Measurements from ENCODE around the gene ZFP92. TPM values are rescaled to one million over a fixed set of nuclear protein-coding genes. Genes with fewer than 3 reads are reported as not detected.
"Not testable (repeated sequence)": the region's sequence is repeated elsewhere in the genome, so short reads cannot be mapped to it uniquely, and the experiment has no call there.

ZFP92 gene
- total RNA-seq, 1 donor from 2014 or later: 4.5 TPM

DNA sequence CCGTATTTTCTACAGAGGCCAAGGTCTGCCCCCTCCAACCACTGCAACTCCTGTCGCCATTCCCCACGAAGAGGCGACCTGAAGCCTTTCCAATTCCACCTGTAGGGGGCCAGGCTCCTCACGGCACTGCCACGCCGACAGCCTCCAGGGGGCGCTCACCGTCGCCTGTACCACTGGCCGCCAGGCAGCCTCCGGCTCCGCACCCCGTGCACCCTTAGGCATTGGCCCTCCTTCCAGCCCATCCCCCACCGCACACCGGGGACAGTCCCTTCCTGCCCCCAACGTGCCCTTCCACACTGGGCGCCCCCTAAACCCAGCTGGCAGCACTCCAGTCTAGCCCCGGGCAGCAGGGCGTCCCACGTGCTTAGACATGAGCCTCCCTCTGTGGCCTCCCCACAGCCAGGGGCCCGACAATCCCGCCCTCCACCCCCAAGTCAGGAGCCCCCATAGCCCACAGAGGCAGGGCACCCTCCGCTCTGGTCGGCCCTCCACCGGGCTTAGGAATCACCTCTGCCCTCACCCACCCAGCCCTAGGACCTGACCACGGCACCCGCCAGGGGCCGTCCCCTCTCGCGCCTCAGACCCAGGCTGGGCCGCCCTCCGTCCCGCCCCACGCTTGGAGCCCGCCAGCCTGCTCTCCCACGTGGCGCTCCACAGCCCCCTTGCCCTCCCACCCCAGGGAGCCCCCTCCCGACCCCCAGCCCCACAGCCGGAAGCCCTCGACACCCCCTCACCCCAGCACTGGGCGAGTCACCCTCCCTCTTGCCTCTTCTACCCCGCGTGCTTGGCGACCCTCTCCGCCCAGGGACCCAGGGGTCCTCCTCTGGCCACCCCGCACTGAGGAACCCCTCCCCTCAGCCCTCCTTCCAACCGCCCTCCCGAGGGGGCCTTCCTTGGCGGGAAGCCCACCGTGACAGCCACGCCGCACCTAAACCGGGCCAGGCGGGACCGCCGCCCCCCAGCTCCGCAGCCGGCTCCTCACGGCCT, 10.8 kb upstream of the ZFP92 start:
- Histone ChIP-seq H3K4me1 (no peaks in the 10 kb centered on the region), H3K9me3 (no peaks in the 10 kb centered on the region), H3K27ac (no peak overlapping the region), H3K27me3 (ENCODE audit: low read depth) (no peaks in the 10 kb centered on the region), H3K36me3 (no peaks in the 10 kb centered on the region), H3K4me3 (no peak overlapping the region)
- intact Hi-C loops (cut with DNase I): no loop called here
- TF ChIP-seq, protein P1, sequence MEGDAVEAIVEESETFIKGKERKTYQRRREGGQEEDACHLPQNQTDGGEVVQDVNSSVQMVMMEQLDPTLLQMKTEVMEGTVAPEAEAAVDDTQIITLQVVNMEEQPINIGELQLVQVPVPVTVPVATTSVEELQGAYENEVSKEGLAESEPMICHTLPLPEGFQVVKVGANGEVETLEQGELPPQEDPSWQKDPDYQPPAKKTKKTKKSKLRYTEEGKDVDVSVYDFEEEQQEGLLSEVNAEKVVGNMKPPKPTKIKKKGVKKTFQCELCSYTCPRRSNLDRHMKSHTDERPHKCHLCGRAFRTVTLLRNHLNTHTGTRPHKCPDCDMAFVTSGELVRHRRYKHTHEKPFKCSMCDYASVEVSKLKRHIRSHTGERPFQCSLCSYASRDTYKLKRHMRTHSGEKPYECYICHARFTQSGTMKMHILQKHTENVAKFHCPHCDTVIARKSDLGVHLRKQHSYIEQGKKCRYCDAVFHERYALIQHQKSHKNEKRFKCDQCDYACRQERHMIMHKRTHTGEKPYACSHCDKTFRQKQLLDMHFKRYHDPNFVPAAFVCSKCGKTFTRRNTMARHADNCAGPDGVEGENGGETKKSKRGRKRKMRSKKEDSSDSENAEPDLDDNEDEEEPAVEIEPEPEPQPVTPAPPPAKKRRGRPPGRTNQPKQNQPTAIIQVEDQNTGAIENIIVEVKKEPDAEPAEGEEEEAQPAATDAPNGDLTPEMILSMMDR (IDR thresholded peaks at IDR 0.05): peak; percentile 68
- peak; percentile 64 for DNase-seq
- peak; percentile 69 to 75 for ATAC-seq

DNA sequence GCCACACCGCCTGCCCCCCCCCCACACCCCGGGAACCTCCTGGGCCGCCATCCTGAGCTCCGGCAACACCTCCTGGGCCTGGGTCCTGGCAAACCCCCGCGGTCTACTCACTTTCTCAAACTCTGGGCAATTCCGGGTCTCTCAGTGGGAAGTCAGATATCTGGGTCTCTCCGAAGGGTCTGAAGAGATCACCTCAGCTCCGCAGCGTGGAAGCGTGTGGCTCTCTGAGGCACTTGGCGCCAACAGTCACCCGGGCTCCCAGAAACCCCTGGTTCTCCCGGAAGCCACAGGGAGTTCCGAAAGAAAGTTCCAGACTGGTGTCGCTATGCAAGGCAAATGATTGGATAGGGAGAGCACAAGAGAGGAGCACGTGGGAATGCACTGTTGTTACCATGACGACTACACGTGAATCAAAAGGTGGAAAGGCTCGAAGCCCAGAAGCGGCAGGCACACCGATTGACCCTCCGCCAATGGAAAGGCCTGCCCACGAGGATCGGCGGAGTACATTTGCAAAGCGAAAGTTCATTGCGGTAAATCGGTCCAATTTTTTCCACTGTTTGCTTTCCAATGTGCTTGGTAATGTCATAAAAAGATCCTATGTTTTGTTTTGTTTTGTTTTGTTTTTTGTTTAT, 10.0 kb upstream of the ZFP92 start, which contains the start of gene PNMA6E:
Gene PNMA6E, minus strand, starts transcription at position 218 of the 632 bp plus-strand sequence. CDS start 2,501 bp downstream, outside the sequence.
- DNase-seq (no peak), ATAC-seq (no peak)
- intact Hi-C loops (cut with DNase I): no loop called here
- Histone ChIP-seq H3K36me3 (no peaks in the 10 kb centered on the region), H3K27me3 (ENCODE audit: low read depth) (no peaks in the 10 kb centered on the region), H3K27ac (no peak within 1 kb of the TSS), H3K4me1 (no peaks in the 10 kb centered on the region), H3K4me3 (no peak within 1 kb of the TSS), H3K9me3 (no peaks in the 10 kb centered on the region)
- TF ChIP-seq, protein P1 (IDR thresholded peaks at IDR 0.05): no peak

DNA sequence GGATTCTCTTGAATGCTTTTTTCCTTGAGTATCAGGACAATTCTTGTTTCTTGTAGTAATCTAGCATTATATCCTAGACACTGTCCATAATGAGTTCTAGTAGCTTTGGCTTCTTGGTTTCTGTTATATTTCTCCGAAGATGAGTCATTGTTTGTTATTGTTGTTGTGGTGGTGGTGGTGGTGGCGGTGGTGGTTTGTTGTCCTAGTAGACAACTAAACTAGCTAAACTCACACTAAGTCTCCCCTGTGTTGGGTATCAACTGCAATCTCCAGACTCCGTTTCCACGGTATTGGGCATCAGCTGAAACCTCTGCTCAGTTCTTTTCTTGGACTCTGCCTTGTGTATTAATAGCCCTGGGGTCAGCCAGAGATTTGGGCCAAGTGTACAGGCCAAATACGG, 6.9 kb upstream of the ZFP92 start:
- DNase-seq; H3K4me1 ChIP-seq; H3K9me3 ChIP-seq; ATAC-seq; H3K27me3 ChIP-seq (ENCODE audit: low read depth); H3K4me3 ChIP-seq; H3K36me3 ChIP-seq; intact Hi-C loops (cut with DNase I); H3K27ac ChIP-seq: not testable (repeated sequence)

DNA sequence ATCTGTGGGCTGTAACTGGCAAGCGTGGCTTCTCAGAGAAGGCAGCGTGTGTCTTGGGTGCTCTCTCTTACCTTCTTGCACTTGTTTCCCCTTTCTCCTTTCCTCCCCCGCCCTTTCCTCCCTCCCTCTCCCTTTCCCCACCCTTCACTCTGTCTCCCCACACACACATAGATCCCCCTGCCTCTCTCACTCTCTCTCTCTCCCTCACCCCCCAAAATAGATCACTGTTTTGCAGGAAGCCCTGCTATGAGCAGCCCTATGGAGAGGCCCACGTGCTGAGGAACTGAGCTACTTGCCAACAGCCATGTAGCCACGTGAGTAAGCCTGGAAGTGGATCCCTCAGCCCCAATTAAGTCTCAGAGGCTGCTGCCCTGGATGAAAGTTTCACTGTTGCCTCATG, 5.8 kb upstream of the ZFP92 start:
- no peaks in the 10 kb centered on the region for H3K27me3 ChIP-seq (ENCODE audit: low read depth)
- no peaks in the 10 kb centered on the region for H3K36me3 ChIP-seq
- no peaks in the 10 kb centered on the region for H3K4me1 ChIP-seq
- no peak for ATAC-seq
- TF ChIP-seq, protein P1 (IDR thresholded peaks at IDR 0.05): no peak
- no peaks in the 10 kb centered on the region for H3K9me3 ChIP-seq
- H3K27ac ChIP-seq: no peak overlapping the region
- no peak overlapping the region for H3K4me3 ChIP-seq
- intact Hi-C loops (cut with DNase I): no loop called here
- DNase-seq: no peak

DNA sequence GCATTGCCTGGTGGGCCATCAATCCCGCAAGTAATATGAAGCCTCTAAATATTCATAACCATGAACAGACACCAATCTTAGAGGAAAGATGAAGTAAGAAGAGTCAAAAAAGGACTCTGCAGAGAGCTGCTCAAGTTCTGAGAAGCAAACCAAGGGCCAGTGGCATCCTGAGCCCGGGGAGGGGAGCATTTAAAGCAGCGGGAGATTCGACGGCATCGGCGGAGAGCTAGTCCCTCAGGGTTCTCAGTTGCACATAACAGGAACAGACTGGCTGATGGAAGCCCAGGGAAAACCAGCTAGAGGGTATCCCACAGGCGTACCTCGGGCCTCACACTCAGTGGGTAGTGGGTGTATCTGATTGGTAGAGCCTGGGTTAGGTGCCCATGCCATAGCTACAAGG, 5.3 kb upstream of the ZFP92 start:
- Histone ChIP-seq H3K9me3 (no peaks in the 10 kb centered on the region), H3K4me1 (no peaks in the 10 kb centered on the region), H3K27me3 (ENCODE audit: low read depth) (no peaks in the 10 kb centered on the region), H3K36me3 (no peaks in the 10 kb centered on the region), H3K27ac (no peak overlapping the region), H3K4me3 (no peak overlapping the region)
- DNase-seq (no peak), ATAC-seq (no peak)
- intact Hi-C loops (cut with DNase I): no loop called here
- TF ChIP-seq, protein P1 (IDR thresholded peaks at IDR 0.05): no peak

DNA sequence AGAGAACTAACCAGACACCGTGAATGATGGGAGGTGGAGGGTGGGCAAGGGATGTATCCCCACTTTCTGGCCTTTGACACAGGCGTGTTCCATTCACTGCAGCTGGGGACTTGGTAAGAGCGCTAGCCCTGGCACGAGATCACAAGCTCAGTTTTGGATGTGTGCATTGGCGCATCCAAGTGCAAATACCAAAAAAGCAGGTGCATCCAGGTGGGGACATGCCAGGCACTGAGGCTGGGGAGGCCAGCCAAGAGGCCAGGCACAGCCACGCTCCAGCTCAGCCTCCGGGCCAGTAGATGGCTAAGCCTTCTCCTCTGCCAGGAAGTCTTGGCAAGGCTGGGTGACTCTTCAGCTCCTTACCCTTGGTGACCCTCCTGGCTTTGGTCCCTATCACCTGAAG, 4.4 kb upstream of the ZFP92 start:
- TF ChIP-seq, protein P1 (IDR thresholded peaks at IDR 0.05): no peak
- Histone ChIP-seq H3K9me3 (no peaks in the 10 kb centered on the region), H3K4me1 (peaks cover 2% of the 10 kb centered on the region), H3K27ac (no peak overlapping the region), H3K27me3 (ENCODE audit: low read depth) (no peaks in the 10 kb centered on the region), H3K4me3 (no peak overlapping the region), H3K36me3 (no peaks in the 10 kb centered on the region)
- intact Hi-C loops (cut with DNase I): no loop called here
- DNase-seq (no peak), ATAC-seq (no peak)
